ENCODE measurements around the gene GAB1. TPM values are rescaled to one million over a fixed set of nuclear protein-coding genes. Genes with fewer than 3 reads are reported as not detected.

GAB1 gene
- total RNA-seq (2021; fragmentation: NEBNext Ultra II Directional; extraction: Animal tissue kit (Norgen Biotek cat#: 25700)), result 1 to 10 TPM; 6.6 to 8.9 (median 6.9) TPM
- long read RNA-seq, result 0 reads

DNA sequence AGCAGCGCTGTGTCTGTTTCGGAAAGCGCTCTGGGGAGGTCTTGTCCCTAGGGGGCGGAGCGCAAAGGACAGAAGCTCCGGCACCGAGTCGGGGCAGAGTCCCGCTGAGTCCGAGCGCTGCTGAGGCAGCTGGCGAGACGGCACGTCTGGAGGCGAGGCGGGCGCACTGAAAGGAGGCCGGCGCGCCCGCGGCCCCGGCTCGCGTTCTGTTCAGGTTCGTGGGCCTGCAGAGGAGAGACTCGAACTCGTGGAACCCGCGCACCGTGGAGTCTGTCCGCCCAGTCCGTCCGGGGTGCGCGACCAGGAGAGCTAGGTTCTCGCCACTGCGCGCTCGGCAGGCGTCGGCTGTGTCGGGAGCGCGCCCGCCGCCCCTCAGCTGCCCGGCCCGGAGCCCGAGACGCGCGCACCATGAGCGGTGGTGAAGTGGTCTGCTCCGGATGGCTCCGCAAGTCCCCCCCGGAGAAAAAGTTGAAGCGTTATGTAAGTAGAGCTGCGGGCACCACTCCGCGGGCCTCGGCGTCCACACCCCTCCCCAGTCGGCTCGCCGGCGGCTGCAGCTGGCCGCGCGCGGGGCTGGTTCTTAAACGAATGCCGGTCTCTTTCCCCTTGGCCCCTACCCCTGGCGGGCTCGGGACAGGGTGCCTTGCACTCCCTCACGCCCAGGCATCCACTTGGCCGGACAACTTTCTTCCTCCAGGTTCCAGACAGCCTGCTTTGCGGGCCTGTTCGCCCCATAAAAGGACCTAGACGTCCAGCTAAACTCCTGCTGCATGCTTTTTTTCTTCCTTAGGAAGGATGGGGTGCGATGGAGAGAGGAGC, at the start of gene GAB1:
TSS of gene GAB1 (plus strand) at position 96 of the 819 bp plus-strand sequence. CDS start at position 409, 313 bp downstream.
- Mint-ChIP-seq H3K27ac (peak within 1 kb of the TSS; percentile 89), H3K4me3 (peak within 1 kb of the TSS; percentile 97), H3K9me3 (no peaks in the 10 kb centered on the region), H3K27me3 (ENCODE audit: insufficient read depth) (peaks cover 3% of the 10 kb centered on the region), H3K36me3 (ENCODE audit: low read depth) (no peaks in the 10 kb centered on the region), H3K4me1 (ENCODE audit: low read depth) (peaks cover 16% of the 10 kb centered on the region)
- DNase-seq, result peak; percentile 82
- TF ChIP-seq, protein P1, sequence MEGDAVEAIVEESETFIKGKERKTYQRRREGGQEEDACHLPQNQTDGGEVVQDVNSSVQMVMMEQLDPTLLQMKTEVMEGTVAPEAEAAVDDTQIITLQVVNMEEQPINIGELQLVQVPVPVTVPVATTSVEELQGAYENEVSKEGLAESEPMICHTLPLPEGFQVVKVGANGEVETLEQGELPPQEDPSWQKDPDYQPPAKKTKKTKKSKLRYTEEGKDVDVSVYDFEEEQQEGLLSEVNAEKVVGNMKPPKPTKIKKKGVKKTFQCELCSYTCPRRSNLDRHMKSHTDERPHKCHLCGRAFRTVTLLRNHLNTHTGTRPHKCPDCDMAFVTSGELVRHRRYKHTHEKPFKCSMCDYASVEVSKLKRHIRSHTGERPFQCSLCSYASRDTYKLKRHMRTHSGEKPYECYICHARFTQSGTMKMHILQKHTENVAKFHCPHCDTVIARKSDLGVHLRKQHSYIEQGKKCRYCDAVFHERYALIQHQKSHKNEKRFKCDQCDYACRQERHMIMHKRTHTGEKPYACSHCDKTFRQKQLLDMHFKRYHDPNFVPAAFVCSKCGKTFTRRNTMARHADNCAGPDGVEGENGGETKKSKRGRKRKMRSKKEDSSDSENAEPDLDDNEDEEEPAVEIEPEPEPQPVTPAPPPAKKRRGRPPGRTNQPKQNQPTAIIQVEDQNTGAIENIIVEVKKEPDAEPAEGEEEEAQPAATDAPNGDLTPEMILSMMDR (IDR thresholded peaks at IDR 0.05), result peak; percentile 65

DNA sequence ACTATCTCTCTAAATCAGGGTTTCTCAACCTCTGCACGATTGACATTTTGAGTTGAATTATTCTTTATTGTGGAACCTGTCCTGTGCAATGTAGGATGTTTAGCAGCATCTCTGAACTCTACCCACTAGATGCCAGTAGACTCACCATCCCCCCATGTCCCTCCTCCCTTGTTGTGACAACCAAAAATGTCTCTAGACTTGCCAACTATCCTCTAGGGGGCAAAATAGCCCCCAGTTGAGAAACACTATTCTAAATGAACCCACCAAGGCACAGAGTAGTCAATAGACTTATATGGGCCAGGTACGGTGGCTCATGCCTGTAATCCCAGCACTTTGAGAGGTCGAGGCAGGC, 49.1 kb upstream of the GAB1 start:
- no peaks in the 10 kb centered on the region for H3K36me3 Mint-ChIP-seq (ENCODE audit: low read depth)
- TF ChIP-seq, protein P1 (IDR thresholded peaks at IDR 0.05), result peak; percentile 31; the same call in 1 of the 2 replicates
- H3K27me3 Mint-ChIP-seq (ENCODE audit: insufficient read depth), result peaks cover 1% of the 10 kb centered on the region; the same call in 1 of the 2 replicates
- H3K4me1 Mint-ChIP-seq (ENCODE audit: low read depth), result peaks cover 22% of the 10 kb centered on the region
- DNase-seq, result no peak
- peak overlapping the region; percentile 76 for H3K4me3 Mint-ChIP-seq
- H3K27ac Mint-ChIP-seq, result peak overlapping the region; percentile 89
- H3K9me3 Mint-ChIP-seq, result no peaks in the 10 kb centered on the region

DNA sequence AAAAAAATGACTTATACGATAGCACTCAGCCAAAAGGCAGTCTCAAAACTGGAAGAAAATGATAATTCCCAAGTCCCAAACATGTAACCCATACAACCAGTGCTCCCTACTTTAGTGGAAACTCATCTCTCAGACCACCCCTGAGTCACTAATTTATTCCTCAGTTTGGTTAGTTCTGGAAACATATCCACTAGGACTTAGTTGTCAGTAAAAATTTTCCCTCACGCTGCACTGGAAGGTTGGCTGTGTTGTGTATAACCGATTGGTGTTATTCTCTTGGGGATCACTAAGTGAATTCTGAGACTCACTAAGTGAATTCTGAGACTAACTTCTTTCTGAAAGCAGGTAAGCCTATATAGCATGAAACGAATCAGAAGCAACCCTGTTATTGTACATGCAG, 48.5 kb upstream of the GAB1 start:
- H3K27ac Mint-ChIP-seq, result no peak overlapping the region; the same call in 1 of the 2 replicates
- TF ChIP-seq, protein P1 (IDR thresholded peaks at IDR 0.05), result no peak
- no peaks in the 10 kb centered on the region for H3K36me3 Mint-ChIP-seq (ENCODE audit: low read depth)
- no peak overlapping the region for H3K4me3 Mint-ChIP-seq
- H3K9me3 Mint-ChIP-seq, result no peaks in the 10 kb centered on the region
- H3K27me3 Mint-ChIP-seq (ENCODE audit: insufficient read depth), result no peaks in the 10 kb centered on the region; the same call in 1 of the 2 replicates
- DNase-seq, result no peak
- H3K4me1 Mint-ChIP-seq (ENCODE audit: low read depth), result peaks cover 22% of the 10 kb centered on the region

DNA sequence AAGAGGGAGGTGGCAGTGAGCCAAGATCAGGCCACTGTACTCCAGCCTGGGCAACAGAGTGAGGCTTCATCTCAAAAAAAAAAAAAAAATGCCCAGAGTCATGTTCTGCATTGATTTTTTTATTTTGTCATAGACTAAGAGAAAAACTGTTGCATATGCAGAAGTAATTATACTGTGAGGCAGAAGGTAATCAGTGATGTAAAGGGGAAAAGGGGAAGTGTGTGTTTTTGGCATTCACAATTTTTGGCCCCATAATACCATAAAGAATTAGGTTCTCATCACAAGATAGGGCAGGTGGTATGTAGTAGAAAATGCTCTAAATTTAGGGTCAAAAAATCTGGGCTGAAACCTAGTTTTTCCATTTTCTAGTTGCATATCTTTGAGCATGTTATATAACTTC, 47.3 kb upstream of the GAB1 start:
- no peaks in the 10 kb centered on the region; the same call in 1 of the 2 replicates for H3K27me3 Mint-ChIP-seq (ENCODE audit: insufficient read depth)
- no peaks in the 10 kb centered on the region for H3K9me3 Mint-ChIP-seq
- TF ChIP-seq, protein P1 (IDR thresholded peaks at IDR 0.05), result no peak
- no peak for DNase-seq
- H3K27ac Mint-ChIP-seq, result no peak overlapping the region
- peaks cover 26% of the 10 kb centered on the region for H3K4me1 Mint-ChIP-seq (ENCODE audit: low read depth)
- H3K36me3 Mint-ChIP-seq (ENCODE audit: low read depth), result no peaks in the 10 kb centered on the region
- no peak overlapping the region for H3K4me3 Mint-ChIP-seq

DNA sequence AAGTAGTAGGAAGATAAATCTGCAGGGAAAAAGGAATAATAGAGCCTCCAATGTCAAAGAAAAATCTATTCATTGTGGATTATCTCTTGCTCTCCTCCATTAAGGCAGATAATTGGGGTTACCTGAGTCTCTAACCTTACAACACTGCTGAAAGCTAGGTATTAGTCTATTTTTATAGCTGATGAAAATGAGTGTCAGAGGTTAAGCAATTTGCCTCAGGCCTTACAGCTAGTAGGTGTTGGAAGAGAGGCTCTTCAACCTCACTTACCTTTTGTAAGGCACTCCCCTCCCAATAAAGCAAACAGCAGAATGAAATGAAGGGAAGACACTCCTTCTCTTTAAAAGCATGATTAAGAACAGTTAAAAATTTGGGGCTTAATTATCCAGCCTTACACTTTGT, 45.4 kb upstream of the GAB1 start:
- no peak overlapping the region for H3K4me3 Mint-ChIP-seq
- H3K36me3 Mint-ChIP-seq (ENCODE audit: low read depth), result no peaks in the 10 kb centered on the region
- no peak for DNase-seq
- no peaks in the 10 kb centered on the region for H3K9me3 Mint-ChIP-seq
- peaks cover 2% of the 10 kb centered on the region; the same call in 1 of the 2 replicates for H3K27me3 Mint-ChIP-seq (ENCODE audit: insufficient read depth)
- H3K4me1 Mint-ChIP-seq (ENCODE audit: low read depth), result peaks cover 23% of the 10 kb centered on the region
- TF ChIP-seq, protein P1 (IDR thresholded peaks at IDR 0.05), result no peak
- H3K27ac Mint-ChIP-seq, result no peak overlapping the region

Data from HFFc6 (cell line).